ENCODE measurements around the gene PKHD1.

The PKHD1 gene, protein sequence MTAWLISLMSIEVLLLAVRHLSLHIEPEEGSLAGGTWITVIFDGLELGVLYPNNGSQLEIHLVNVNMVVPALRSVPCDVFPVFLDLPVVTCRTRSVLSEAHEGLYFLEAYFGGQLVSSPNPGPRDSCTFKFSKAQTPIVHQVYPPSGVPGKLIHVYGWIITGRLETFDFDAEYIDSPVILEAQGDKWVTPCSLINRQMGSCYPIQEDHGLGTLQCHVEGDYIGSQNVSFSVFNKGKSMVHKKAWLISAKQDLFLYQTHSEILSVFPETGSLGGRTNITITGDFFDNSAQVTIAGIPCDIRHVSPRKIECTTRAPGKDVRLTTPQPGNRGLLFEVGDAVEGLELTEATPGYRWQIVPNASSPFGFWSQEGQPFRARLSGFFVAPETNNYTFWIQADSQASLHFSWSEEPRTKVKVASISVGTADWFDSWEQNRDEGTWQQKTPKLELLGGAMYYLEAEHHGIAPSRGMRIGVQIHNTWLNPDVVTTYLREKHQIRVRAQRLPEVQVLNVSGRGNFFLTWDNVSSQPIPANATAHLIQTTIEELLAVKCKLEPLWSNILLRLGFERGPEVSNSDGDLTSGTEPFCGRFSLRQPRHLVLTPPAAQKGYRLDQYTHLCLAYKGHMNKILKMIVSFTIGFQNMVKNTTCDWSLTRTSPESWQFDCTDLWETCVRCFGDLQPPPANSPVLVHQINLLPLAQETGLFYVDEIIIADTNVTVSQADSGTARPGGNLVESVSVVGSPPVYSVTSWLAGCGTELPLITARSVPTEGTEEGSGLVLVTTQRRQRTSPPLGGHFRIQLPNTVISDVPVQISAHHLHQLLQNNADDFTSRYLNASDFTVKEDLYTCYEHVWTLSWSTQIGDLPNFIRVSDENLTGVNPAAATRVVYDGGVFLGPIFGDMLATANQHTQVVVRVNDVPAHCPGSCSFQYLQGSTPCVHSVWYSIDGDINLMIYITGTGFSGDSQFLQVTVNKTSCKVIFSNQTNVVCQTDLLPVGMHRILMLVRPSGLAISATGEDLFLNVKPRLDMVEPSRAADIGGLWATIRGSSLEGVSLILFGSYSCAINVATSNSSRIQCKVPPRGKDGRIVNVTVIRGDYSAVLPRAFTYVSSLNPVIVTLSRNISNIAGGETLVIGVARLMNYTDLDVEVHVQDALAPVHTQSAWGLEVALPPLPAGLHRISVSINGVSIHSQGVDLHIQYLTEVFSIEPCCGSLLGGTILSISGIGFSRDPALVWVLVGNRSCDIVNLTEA (N-terminal part only)

DNA sequence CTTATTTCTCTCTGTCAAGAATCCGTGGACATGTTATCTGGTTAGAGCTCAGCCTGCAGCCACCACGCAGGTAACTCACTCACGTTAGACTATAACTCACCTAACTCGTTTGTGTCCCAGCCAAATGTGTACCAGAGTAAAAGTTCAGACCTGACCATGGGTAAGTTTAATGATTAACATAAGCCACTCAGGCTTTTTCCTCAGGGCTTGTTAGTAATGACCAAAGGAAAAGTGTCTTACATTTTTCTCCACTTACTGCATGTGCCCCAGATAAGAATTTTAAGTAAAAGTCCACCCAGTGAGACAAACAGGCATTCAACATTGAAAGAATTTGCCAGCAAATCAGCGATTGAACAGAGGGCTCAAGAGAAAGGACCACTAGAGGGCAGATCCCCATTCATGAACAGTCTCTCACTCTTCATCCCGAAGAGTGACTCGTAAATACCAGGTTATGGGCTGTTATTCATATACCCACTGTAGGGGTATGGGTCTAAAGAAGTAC lies at the start of gene PKHD1:
PKHD1 (minus strand) TSS at position 116 of the 502 bp plus-strand sequence. CDS start 2,680 bp downstream, outside the sequence.
- no peak for DNase-seq (ENCODE audit: low read depth, low spot score)

DNA sequence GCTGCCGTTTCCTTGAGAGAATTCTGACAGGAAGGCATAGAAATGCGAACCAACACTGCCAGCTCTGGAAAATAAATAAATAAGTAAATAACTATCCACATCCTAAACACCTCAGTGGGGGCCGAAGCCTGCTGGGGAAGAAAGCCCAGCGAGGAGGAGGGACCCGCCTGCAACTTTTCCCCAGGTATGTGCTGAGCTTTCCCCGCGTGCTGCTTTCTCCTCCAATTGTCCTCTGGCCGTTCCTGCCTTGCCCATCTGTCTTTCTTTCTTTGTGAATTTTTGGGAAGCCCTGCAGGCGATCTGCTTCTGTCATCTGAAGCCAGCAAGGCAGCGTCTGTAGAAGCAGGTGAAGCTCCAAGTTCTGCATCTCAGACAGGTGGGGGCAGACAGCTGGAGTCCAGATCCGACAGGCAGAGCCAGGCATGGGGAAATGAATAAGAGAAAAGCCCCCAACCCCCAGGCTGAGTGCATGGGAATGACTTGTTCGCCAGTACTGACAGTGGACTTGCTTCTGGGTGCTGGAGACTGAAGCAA lies 49.6 kb upstream of the PKHD1 start:
- DNase-seq (ENCODE audit: low read depth, low spot score): no peak

DNA sequence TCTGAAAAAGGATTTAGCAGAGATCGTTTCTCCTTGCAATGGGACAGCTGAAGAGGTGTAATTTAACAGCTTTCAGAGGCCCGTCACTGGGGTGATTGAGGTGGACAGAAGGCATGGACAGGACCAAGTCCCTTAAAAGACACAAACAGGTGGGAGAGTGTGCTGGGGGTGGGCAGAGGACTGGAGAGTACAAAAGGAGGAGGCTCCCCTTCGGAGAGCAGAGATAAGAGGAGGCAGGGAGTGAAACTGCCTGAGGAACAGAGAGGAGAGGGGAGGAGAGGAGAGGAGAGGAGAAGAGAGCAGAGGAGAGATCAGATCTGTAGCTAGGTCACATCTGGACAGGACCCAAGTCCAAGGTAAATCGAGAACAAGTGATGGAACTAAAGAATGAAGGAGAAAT lies 48.6 kb upstream of the PKHD1 start:
- DNase-seq (ENCODE audit: low read depth, low spot score): no peak

DNA sequence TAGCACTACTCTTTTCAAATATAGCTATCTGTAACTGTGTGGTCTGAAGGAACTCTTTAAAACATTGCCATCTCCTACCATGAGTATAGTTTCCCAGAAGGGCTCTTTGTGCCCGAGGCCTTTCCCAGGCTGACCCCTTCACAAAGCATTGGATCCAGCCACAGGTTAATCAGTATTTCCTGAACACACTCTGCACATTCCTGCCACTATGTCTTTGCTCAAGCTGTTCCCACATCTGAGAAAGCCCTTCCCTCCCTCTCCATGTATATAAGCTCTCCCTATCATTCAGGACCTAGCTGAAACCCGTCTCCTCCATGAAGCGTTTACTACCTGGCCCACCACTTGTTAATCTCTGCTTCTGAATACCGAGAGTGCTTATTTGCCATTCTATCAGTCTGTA lies 47.8 kb upstream of the PKHD1 start:
- no peak for DNase-seq (ENCODE audit: low read depth, low spot score)

DNA sequence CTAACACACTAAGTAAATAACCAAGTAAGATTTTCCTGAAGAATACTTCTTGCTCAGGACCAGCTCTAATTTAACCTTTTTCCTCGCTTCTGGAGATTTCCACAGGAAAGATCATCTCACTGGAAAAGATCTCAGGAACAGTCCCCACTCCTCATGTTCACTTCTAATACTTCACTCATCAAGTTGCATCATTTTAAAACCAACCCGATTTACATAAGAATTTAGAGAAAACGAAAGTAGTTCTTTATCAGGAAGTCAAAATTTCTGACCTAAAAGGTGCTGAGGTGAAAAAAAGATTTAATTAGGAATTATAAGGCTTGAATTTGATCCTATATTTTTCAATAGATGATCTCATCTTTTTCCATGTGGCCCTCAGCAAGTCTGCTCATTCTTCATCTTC lies 46.6 kb upstream of the PKHD1 start:
- no peak for DNase-seq (ENCODE audit: low read depth, low spot score)

DNA sequence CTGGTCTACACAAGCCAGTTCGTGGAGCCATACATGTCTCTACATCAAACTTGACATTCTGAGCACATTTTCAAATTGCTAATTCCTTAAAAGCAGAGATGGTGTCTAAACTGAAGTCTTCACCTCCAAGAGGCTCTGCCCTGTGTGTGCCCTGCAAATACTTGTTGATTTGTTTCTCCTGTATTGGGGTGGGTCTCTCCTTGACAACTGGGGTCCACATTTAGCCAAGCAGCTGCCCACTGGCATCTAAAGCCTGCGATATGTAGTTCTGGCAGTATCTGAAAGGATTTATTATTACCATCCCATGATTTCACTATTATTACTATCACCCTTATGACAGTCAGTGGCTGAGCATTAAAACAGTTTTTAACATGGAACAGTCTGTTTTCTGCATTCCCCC lies 45.9 kb upstream of the PKHD1 start:
- DNase-seq (ENCODE audit: low read depth, low spot score): no peak

DNA sequence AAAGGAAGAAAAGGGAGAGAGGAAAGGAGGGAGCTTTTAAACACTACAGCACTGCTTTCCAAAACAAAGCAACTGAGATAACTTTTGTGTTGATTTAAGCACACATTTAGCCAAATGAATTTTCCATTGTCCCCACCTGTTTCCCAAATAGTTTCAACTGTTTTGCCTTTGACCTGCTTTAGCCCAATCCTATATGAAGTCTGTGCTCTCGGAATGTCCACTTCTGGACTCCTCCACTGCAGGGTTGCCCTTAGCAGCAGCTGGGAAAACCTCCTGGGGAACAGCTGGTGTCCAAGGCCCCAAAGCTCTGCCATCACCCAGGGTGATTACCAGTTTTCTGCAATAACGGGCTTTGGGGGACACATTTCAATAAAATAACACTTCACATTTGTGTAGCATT lies 44.9 kb upstream of the PKHD1 start:
- no peak for DNase-seq (ENCODE audit: low read depth, low spot score)

DNA sequence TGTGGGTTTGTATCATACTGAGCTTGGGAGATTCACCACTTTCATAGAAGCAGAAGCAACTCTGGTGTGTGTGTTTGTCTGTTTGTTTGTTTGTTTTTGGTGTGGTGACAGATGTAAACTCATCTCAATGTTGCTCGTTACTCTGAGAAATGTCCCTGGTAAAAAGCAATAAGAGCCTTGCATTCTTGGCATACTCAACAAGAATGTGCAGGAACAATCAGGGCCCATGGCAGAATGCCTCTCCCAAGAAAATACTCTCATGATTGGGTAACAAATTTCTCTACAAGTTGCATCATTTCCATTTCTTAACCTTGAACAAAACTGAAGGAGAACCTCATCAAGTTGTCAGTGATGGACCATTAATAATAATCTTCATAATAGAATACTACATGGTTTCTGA lies 43.0 kb upstream of the PKHD1 start:
- no peak for DNase-seq (ENCODE audit: low read depth, low spot score)

DNA sequence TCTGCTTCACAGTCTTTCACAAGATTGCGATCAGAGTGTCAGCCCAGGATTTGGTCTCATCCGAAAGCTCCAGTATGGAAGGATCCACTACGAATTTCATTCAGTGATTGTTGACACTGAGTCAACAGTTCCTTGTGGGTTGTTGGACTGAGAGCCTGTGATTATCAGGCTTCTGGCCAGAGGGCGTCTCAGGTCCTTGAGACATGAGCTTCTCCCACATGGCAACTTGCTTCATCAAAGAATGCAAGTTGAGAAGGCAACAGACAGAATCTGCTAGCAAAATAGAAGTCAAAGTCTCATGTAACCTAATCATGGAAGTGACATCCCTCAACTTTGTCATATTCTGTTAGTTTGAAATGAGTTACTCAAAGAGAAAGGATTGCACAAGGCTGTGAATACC lies 40.5 kb upstream of the PKHD1 start:
- no peak for DNase-seq (ENCODE audit: low read depth, low spot score)

DNA sequence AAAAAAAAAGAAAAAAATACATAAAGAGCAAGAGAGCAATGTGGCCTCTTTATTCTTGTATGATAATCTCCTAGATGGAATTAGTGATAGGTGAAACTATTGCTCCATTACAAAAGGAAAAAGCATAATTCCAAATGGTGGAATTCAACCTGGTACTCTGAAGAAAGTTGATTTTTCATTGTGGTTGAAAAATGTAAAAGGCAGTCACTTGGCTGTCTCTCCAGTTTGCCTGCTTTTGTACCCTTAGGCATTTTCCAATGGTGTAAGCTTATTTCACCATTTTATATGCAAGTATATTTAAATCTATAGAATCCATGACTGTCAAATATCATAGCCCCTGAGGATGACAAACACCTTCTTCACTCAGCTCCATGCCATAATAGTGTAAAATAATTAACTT lies 38.8 kb upstream of the PKHD1 start:
- no peak for DNase-seq (ENCODE audit: low read depth, low spot score)

DNA sequence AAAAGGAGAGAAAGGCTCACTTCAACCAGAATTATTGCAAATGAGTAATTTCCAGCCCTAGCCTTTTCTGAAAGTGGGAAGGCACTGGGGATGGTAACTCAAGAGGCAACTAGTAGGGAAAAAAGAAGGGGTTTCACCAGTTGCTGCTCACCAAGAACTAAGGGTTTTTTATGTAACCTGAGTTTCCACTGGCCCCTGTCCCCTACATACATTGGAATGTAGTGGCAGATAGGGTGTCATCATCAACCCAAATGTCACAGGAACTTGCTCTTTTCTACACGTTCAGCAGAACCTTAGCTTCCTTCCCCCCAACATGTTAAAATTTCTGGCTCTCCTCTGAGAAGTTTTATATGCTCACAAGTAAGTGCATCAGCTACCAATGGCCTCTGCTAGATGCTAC lies 38.2 kb upstream of the PKHD1 start:
- DNase-seq (ENCODE audit: low read depth, low spot score): no peak

DNA sequence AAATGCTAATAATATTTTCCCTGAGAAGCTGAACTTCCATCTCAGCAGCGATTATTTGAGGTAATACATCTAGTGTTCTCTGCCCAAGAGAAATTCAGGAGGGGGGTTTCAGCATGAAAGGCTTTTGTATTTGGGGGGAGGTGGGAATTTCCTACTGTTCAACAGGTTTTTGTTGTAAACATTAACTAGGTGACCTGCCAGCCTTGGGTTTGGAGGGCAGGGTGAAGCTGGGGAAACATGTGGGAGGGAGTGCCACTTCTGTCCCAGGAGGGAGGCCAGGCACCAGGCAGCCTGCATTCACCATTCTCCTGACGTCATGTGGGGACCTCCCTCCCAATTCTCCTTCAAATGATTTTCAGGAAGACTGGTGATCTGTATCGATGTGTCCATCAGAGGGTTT lies 37.7 kb upstream of the PKHD1 start:
- DNase-seq (ENCODE audit: low read depth, low spot score): no peak

DNA sequence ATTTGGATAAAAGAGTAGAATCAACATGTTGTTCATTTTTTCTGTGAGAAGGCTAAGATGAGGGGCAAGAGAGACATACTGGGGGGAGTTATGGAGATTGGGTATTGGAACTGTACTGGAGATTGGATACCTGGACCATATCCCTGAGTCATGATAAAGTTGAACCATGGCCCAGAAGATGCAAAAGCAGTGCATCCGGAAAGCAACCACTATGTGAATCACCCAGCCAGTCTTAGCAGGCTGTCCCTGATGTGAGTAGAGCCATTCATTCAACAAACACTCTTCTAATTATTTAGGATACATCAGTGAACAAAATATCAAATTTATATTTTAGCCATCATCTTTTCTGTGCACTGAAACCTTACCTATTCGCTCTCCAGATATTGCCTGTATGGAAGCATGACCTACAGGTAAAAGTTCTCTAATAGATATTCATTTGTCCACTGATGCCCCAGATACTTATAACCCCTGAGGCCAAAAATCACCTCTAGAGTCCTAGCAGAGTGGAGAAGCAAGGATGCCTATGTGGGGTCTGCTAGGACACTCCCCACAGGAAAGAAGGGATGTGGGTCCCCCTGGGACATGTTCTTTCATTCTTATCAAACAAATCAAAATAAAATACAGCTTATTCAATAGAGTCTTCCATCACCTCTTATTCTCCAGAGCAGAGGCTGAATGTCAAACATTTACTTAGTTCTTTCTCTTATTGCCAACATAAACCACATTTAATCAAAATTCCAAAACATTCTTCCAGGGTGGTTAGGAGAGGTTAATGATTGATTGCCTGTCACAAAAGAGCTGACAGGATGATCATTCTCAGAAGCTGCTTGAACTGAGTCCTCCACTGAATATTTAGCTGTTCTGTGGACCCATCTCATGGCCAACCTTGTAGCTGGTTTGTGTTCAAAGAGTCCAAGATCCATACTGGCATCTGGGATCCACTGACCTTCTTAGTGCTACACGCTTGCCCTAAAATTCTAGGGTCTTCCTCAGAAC lies 37.0 kb upstream of the PKHD1 start:
- no peak for DNase-seq (ENCODE audit: low read depth, low spot score)

DNA sequence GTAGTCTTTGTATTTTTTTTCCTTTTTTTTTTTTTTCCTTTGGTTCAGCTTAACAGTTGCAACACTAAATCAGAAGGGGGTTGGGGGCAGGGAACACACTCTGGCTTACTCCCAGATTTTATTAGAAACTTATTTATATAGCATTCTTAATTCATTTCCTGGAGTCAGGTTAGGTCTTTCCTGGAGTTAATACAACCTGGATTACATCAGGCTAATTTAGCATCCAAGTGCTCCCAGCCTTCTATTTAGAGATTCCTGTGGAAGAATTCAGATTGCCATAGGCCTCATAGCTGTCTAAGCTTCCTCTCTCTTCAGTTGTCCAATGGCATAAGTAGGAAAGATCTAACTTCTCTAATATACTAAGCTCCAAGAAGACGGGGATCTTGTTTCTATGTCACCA lies 35.8 kb upstream of the PKHD1 start:
- no peak for DNase-seq (ENCODE audit: low read depth, low spot score)

DNA sequence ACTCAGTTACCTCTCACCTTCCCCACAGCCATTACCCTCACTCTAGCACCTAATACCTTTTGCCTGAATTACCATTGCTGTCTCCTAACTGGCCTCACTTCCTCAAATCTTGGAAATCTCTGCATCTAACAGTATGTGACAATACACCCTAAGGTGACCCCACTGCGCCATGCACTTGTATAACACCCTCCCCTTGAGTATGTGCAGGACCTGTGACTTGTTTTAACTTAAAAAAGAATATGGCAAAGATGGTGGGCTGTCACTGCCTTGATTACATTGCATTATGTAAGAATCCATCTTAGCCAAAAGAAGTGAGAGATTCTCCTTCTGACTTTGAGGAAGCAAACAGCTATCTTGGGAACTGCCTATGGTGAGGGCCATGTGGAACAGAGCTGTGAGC lies 29.9 kb upstream of the PKHD1 start:
- no peak for DNase-seq (ENCODE audit: low read depth, low spot score)

DNA sequence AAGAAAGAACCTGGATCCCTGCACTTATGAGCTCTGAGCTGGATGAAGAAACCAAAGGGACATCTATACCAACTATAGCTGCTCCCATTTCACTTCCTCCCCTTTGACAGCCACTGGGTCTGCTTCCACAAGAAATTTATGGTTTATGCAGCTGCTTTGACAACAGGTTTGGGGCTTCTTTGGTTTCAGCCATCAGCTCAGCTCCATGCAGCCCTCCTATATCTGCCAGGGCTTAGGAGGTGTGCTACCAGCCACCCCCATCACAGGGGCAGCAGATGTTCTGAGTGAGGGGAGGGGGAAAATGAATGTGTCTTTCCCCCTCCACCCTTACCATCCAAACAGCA lies 29.2 kb upstream of the PKHD1 start:
- DNase-seq (ENCODE audit: low read depth, low spot score): no peak

DNA sequence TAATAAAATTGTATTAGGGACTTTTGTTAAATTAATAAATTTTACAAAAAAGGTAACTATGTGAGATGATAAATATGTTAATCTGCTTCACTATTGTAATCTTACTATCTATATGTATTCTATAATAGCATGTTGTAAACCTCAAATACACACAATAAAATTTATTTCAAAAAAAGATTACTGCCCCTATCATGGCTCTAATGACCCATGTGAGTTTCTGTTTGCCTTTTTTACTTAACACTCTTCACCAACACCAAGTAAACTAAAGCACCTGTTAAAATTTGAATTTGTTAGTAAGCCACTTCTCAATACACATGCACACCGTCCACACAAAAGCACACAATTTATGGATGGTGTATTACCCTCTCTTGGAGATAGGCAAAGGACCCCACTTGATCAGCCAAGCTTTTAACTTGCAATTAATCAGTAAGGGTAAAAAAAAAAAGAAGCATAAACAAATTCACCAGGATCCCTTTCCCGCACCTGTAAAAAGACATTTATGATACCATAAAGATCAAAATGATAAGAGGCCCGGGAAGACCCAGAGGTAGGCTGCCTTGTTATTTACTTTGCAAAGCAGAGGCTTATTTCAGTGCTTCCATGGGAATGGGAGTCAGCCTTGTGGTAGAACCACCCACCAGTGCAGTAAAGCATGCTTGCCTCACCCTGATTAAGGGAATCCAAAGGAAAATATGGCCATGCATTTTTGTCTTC lies 28.6 kb upstream of the PKHD1 start:
- no peak for DNase-seq (ENCODE audit: low read depth, low spot score)

DNA sequence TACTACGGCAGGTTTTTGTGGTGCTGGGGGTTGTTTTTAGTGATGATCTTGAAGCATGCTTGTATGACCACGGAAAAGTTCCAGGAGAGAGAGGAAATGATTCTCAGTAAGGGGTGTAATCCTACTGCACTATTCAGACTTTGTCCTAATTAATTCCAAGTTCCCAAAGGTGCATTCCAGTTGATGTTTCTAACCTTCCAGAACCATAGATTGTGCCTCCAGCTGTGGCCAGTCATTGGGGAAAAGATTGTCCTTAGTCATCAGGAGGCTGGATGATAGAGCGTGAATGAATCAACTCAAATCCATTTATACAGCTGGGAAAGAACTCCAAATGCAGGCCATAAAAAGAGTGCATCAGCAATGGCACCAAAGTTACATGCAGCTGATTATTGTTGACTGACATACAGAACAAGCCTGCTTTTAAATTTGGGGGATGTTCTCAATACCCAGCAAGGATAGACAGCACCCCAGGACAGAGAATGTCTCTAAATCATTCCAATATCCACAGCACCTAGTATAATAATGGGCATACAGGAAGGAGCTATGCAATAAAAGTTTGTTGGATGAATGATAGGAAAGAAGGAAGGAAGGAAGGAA lies 27.8 kb upstream of the PKHD1 start:
- no peak for DNase-seq (ENCODE audit: low read depth, low spot score)

DNA sequence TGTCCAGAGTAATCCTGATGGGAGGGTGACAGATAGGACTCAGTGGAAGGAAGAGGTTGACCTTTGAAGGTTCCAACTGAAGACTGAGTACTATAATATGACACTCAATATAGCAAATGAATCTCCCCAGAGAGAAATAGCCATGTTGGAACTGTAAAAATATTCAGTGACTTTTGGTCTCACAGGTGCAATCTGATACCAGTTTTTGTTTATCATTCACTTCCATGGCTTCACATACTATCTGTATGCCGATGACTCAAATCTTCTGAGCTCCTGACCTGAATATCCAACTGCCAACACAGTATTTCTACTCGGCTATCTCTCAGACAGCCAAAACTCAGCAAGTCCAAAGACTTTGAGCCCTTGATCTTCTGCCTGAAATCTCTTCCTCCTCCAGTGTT lies 21.8 kb upstream of the PKHD1 start:
- DNase-seq (ENCODE audit: low read depth, low spot score): no peak

DNA sequence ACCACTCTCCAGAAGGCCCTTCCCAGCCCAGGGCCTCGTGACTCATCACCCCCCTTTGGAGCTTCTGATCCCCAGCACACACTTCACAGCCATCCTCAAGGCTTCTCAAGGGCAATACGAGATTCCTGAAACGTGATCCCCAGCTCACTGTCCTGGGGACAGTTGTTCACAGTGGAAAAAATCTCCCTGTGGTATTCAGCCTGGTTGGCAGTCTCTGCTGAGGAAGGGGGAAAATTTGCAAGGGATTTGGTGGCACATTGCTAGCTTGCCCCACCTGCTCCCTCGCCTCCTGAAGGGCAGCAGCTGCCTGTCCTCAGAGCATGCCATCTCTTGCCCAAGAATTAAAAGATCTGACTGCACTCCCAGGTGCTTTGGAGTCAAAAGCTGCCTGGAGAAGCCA lies 20.7 kb upstream of the PKHD1 start:
- no peak for DNase-seq (ENCODE audit: low read depth, low spot score)

Data from activated naive CD8-positive, alpha-beta T cell treated with anti-CD3 and anti-CD28 coated beads, Interleukin-2, amount 50 U/mL, for 16 hours (primary cell).